Measurements from ENCODE around the gene PRKAR1B. TPM values are rescaled to one million over a fixed set of nuclear protein-coding genes. Genes with fewer than 3 reads are reported as not detected.
"Not testable (repeated sequence)": the region's sequence is repeated elsewhere in the genome, so short reads cannot be mapped to it uniquely, and the experiment has no call there.

Gene PRKAR1B
- total RNA-seq, 1 experiment from 2014 or later: 9.6 TPM

- 0 out of 2 replicates have a peak, but pooled peaks cover 2% of the 10 kb centered on the region for H3K36me3 ChIP-seq (ENCODE audit: insufficient read depth, low read length)
- no peak overlapping the region for H3K4me3 ChIP-seq (ENCODE audit: low read length)
- H3K4me2 ChIP-seq (ENCODE audit: low read depth, low read length, poor library complexity, severe bottlenecking): no peak overlapping the region
- H3K27ac ChIP-seq (ENCODE audit: low read length): no peak overlapping the region
- no peaks in the 10 kb centered on the region for H4K20me1 ChIP-seq (ENCODE audit: insufficient read depth, low read depth, low read length)
- peaks cover 2% of the 10 kb centered on the region; the same call in 1 of the 2 replicates for H3K79me2 ChIP-seq (ENCODE audit: low read length)
- DNase-seq: no peak
- H3K27me3 ChIP-seq (ENCODE audit: low read length): no peaks in the 10 kb centered on the region
- no peaks in the 10 kb centered on the region for H3K4me1 ChIP-seq (ENCODE audit: low read length)
- H2AFZ ChIP-seq (ENCODE audit: low read length): no peak overlapping the region
- H3K9me3 ChIP-seq (ENCODE audit: low read length): no peaks in the 10 kb centered on the region
- no peaks in the 10 kb centered on the region for H3K9me2 ChIP-seq (replicated peaks; ENCODE audit: insufficient read depth, low read length)
- no peak overlapping the region for H3K9ac ChIP-seq (ENCODE audit: low read length)
These were observed 28.3 kb upstream of the PRKAR1B start for GRCh38 chr7:755413-755805.

DNA sequence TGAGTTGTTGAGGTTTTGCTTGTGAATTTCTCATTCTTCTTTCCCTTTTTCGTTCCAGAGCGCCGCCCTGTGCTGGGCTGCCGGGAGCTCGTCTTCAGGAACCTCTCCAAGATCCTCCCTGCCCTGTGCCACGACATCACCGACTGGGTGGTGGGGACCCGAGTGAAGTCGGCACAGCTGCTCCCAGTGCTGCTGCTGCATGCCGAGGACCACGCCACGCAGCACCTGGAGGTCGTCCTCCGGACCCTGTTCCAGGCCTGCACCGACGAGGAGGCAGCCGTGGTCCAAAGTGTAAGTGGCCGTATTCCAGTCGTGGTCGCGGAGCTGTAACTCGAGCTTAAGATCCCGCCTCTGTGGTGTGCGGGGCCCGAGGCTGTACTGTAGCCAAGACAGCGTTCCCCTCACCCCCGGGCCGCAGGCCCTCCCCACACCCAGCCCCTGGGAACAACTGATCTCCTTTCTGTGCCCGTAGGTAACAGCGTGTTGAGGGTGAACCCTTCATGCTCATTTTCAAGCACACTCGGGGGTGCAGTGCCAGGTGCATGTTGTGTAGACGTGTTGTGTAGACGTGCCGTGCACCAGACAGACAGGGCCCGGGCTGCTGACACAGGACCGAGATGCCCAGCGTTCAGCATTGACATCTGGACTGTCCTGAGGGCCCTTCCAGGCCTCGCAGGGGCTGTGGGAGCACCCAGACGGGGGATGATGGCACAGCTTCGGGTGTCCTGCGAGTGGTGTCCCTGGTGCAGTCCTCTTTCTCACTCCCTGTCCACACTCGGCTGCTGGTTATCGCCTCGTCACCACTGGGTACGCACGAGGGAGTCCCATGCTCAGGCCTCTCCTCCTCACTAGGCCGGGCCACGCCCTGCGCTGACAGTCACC, 27.7 kb upstream of the PRKAR1B start:
- Histone ChIP-seq H3K79me2 (ENCODE audit: low read length) (peaks cover 2% of the 10 kb centered on the region; the same call in 1 of the 2 replicates), H4K20me1 (ENCODE audit: insufficient read depth, low read depth, low read length) (no peaks in the 10 kb centered on the region), H2AFZ (ENCODE audit: low read length) (no peak overlapping the region), H3K4me2 (ENCODE audit: low read depth, low read length, poor library complexity, severe bottlenecking) (no peak overlapping the region), H3K9ac (ENCODE audit: low read length) (no peak overlapping the region), H3K27me3 (ENCODE audit: low read length) (no peaks in the 10 kb centered on the region), H3K9me2 (replicated peaks; ENCODE audit: insufficient read depth, low read length) (no peaks in the 10 kb centered on the region), H3K27ac (ENCODE audit: low read length) (no peak overlapping the region), H3K4me3 (ENCODE audit: low read length) (no peak overlapping the region), H3K9me3 (ENCODE audit: low read length) (no peaks in the 10 kb centered on the region), H3K4me1 (ENCODE audit: low read length) (no peaks in the 10 kb centered on the region), H3K36me3 (ENCODE audit: insufficient read depth, low read length) (0 out of 2 replicates have a peak, but pooled peaks cover 2% of the 10 kb centered on the region)
- DNase-seq: no peak

GRCh38 chr7:753190-753589, 26.1 kb upstream of the PRKAR1B start:
- Histone ChIP-seq H3K27me3 (ENCODE audit: low read length) (no peaks in the 10 kb centered on the region), H3K79me2 (ENCODE audit: low read length) (peaks cover 7% of the 10 kb centered on the region; the same call in 1 of the 2 replicates), H3K9me3 (ENCODE audit: low read length) (no peaks in the 10 kb centered on the region), H3K4me3 (ENCODE audit: low read length) (no peak overlapping the region), H2AFZ (ENCODE audit: low read length) (no peak overlapping the region), H3K27ac (ENCODE audit: low read length) (no peak overlapping the region), H3K4me2 (ENCODE audit: low read depth, low read length, poor library complexity, severe bottlenecking) (no peak overlapping the region), H3K9ac (ENCODE audit: low read length) (no peak overlapping the region), H3K36me3 (ENCODE audit: insufficient read depth, low read length) (0 out of 2 replicates have a peak, but pooled peaks cover under 1% of the 10 kb centered on the region), H4K20me1 (ENCODE audit: insufficient read depth, low read depth, low read length) (no peaks in the 10 kb centered on the region), H3K9me2 (replicated peaks; ENCODE audit: insufficient read depth, low read length) (no peaks in the 10 kb centered on the region), H3K4me1 (ENCODE audit: low read length) (no peaks in the 10 kb centered on the region)
- no peak for DNase-seq

GRCh38 chr7:752256-752655, 25.2 kb upstream of the PRKAR1B start:
- not testable (repeated sequence) for H3K36me3 ChIP-seq (ENCODE audit: insufficient read depth, low read length); H3K9me2 ChIP-seq (replicated peaks; ENCODE audit: insufficient read depth, low read length); H3K4me1 ChIP-seq (ENCODE audit: low read length); H3K79me2 ChIP-seq (ENCODE audit: low read length); H2AFZ ChIP-seq (ENCODE audit: low read length); DNase-seq; H3K27ac ChIP-seq (ENCODE audit: low read length); H4K20me1 ChIP-seq (ENCODE audit: insufficient read depth, low read depth, low read length); H3K9me3 ChIP-seq (ENCODE audit: low read length); H3K4me3 ChIP-seq (ENCODE audit: low read length); H3K27me3 ChIP-seq (ENCODE audit: low read length); H3K9ac ChIP-seq (ENCODE audit: low read length); H3K4me2 ChIP-seq (ENCODE audit: low read depth, low read length, poor library complexity, severe bottlenecking)

GRCh38 chr7:751826-752225, 24.7 kb upstream of the PRKAR1B start:
- H3K4me1 ChIP-seq (ENCODE audit: low read length): no peaks in the 10 kb centered on the region
- H3K27ac ChIP-seq (ENCODE audit: low read length): no peak overlapping the region
- no peak overlapping the region for H3K4me3 ChIP-seq (ENCODE audit: low read length)
- no peaks in the 10 kb centered on the region for H3K9me3 ChIP-seq (ENCODE audit: low read length)
- H3K36me3 ChIP-seq (ENCODE audit: insufficient read depth, low read length): no peaks in the 10 kb centered on the region
- H4K20me1 ChIP-seq (ENCODE audit: insufficient read depth, low read depth, low read length): no peaks in the 10 kb centered on the region
- H3K4me2 ChIP-seq (ENCODE audit: low read depth, low read length, poor library complexity, severe bottlenecking): no peak overlapping the region
- DNase-seq: no peak
- no peaks in the 10 kb centered on the region for H3K27me3 ChIP-seq (ENCODE audit: low read length)
- peaks cover 12% of the 10 kb centered on the region for H3K79me2 ChIP-seq (ENCODE audit: low read length)
- H3K9me2 ChIP-seq (replicated peaks; ENCODE audit: insufficient read depth, low read length): no peaks in the 10 kb centered on the region
- H2AFZ ChIP-seq (ENCODE audit: low read length): no peak overlapping the region
- H3K9ac ChIP-seq (ENCODE audit: low read length): no peak overlapping the region

DNA sequence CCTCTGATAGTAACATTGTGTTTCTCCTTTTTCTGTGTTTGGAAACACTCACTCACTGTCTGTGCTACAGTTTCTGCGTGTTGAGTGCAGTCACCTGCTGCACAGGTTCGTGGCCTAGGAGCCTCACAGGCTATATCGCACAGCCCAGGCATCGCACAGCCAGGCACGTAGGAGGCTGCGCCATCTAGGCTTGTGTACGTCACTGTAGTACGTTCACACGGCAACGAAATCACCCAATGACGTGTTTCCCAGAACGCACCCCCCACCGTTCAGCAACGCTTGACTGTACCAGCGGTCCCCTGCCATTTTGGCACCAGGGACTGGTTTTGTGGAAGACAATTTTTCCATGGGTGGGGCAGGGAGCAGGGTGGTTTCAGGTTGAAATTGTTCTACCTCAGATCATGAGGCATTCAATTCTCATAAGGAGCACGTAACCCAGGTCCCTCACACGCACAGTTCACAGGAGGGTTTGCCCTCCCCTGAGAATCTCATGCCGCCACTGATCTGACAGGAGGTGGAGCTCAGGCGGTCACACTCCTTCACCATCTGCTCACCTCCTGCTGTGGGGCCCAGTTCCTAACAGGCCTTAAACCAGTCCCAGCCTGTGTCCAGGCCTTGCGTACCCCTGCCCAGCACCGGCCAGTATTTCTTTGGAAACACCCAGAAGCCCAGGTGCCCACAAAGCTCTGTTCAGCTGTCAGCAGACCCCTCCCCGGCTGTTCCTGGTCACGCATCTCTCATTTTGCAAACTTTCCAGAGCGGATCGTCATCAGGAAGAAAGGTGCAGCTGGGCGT, 23.2 kb upstream of the PRKAR1B start:
- Histone ChIP-seq H3K9ac (ENCODE audit: low read length) (no peak overlapping the region), H3K27me3 (ENCODE audit: low read length) (no peaks in the 10 kb centered on the region), H4K20me1 (ENCODE audit: insufficient read depth, low read depth, low read length) (no peaks in the 10 kb centered on the region), H2AFZ (ENCODE audit: low read length) (no peak overlapping the region), H3K4me2 (ENCODE audit: low read depth, low read length, poor library complexity, severe bottlenecking) (no peak overlapping the region), H3K4me3 (ENCODE audit: low read length) (no peak overlapping the region), H3K4me1 (ENCODE audit: low read length) (no peaks in the 10 kb centered on the region), H3K36me3 (ENCODE audit: insufficient read depth, low read length) (no peaks in the 10 kb centered on the region), H3K27ac (ENCODE audit: low read length) (no peak overlapping the region), H3K9me2 (replicated peaks; ENCODE audit: insufficient read depth, low read length) (no peaks in the 10 kb centered on the region), H3K79me2 (ENCODE audit: low read length) (peaks cover 19% of the 10 kb centered on the region), H3K9me3 (ENCODE audit: low read length) (no peaks in the 10 kb centered on the region)
- no peak for DNase-seq

GRCh38 chr7:749140-749551, 22.1 kb upstream of the PRKAR1B start:
- Histone ChIP-seq H3K36me3 (ENCODE audit: insufficient read depth, low read length) (peaks cover 3% of the 10 kb centered on the region; the same call in 1 of the 2 replicates), H4K20me1 (ENCODE audit: insufficient read depth, low read depth, low read length) (no peaks in the 10 kb centered on the region), H3K9ac (ENCODE audit: low read length) (no peak overlapping the region)

DNA sequence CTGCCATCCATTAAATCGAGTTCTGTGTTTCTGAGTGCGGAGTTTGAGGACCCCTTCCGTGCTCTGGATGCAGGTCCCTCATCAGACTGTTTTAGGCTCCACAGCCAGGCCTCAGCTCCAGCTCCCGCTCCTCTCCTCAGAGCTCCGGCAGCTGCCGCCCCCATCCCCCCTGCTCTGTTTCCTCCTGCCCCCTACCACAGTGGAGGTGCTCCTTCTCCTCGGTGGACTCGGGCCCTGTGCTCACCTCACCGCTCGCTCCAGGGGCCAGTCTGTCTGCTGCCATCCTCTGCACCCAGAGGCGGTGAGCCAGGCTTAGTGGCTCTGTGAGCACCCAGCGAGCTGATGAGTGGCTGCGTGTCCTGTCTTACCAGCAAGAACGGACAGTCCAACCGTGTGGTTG, 21.4 kb upstream of the PRKAR1B start:
- H3K36me3 ChIP-seq (ENCODE audit: insufficient read depth, low read length): peaks cover 3% of the 10 kb centered on the region; the same call in 1 of the 2 replicates
- no peak for DNase-seq
- H4K20me1 ChIP-seq (ENCODE audit: insufficient read depth, low read depth, low read length): no peaks in the 10 kb centered on the region
- H3K27ac ChIP-seq (ENCODE audit: low read length): no peak overlapping the region
- H3K9me2 ChIP-seq (replicated peaks; ENCODE audit: insufficient read depth, low read length): no peaks in the 10 kb centered on the region
- H2AFZ ChIP-seq (ENCODE audit: low read length): no peak overlapping the region
- no peaks in the 10 kb centered on the region for H3K4me1 ChIP-seq (ENCODE audit: low read length)
- H3K4me3 ChIP-seq (ENCODE audit: low read length): no peak overlapping the region
- H3K79me2 ChIP-seq (ENCODE audit: low read length): peaks cover 21% of the 10 kb centered on the region
- no peaks in the 10 kb centered on the region for H3K27me3 ChIP-seq (ENCODE audit: low read length)
- H3K4me2 ChIP-seq (ENCODE audit: low read depth, low read length, poor library complexity, severe bottlenecking): no peak overlapping the region
- no peak overlapping the region for H3K9ac ChIP-seq (ENCODE audit: low read length)
- H3K9me3 ChIP-seq (ENCODE audit: low read length): no peaks in the 10 kb centered on the region

More at GRCh38 chr7:749140-749551, 22.1 kb upstream of the PRKAR1B start:
- Histone ChIP-seq H3K27me3 (ENCODE audit: low read length) (no peaks in the 10 kb centered on the region), H3K4me3 (ENCODE audit: low read length) (no peak overlapping the region), H3K9me2 (replicated peaks; ENCODE audit: insufficient read depth, low read length) (no peaks in the 10 kb centered on the region), H3K9me3 (ENCODE audit: low read length) (no peaks in the 10 kb centered on the region), H3K4me2 (ENCODE audit: low read depth, low read length, poor library complexity, severe bottlenecking) (no peak overlapping the region), H3K27ac (ENCODE audit: low read length) (no peak overlapping the region), H3K4me1 (ENCODE audit: low read length) (no peaks in the 10 kb centered on the region), H3K79me2 (ENCODE audit: low read length) (peaks cover 21% of the 10 kb centered on the region), H2AFZ (ENCODE audit: low read length) (no peak overlapping the region)
- no peak for DNase-seq

Measured in Karpas-422 (cell line).